Erythroblast (primary cell): Measurements from ENCODE around the gene MOSPD3.

Experiments used
- GATA1 ChIP-seq: IDR thresholded peaks from 2 replicates; pipeline ENCODE4 v1.6.1; 2011; ENCODE audit warnings: low read depth, mild to moderate bottlenecking, control low read depth, low read length, moderate library complexity
- POLR2A ChIP-seq: IDR thresholded peaks from 2 replicates; pipeline ENCODE4 v1.6.1; 2011; ENCODE audit warnings: mild to moderate bottlenecking, low read length

GRCh38 chr7:100566018-100566531, 46.3 kb upstream of the MOSPD3 start:
- TF ChIP-seq POLR2A (no peak), GATA1 (no peak)
